ENCODE measurements around the gene PCGF3.

The PCGF3 gene

GRCh38 chr4:659851-660250 lies 45.8 kb upstream of the PCGF3 start:
- no peak for TF ChIP-seq CTCF (IDR thresholded peaks at IDR 0.05; ENCODE audit: control insufficient read depth, insufficient read depth, low read depth, low read length, missing control alignments)
- no peak for DNase-seq (ENCODE audit: low read depth)
- no peak overlapping the region for H3K4me3 ChIP-seq (ENCODE audit: control insufficient read depth, low read depth, low read length)

GRCh38 chr4:660401-660800 lies 45.2 kb upstream of the PCGF3 start:
- TF ChIP-seq CTCF (IDR thresholded peaks at IDR 0.05; ENCODE audit: control insufficient read depth, insufficient read depth, low read depth, low read length, missing control alignments) = no peak
- DNase-seq (ENCODE audit: low read depth) = no peak
- H3K4me3 ChIP-seq (ENCODE audit: control insufficient read depth, low read depth, low read length) = no peak overlapping the region

GRCh38 chr4:661231-661630 lies 44.4 kb upstream of the PCGF3 start:
- no peak for TF ChIP-seq CTCF (IDR thresholded peaks at IDR 0.05; ENCODE audit: control insufficient read depth, insufficient read depth, low read depth, low read length, missing control alignments)
- no peak overlapping the region for H3K4me3 ChIP-seq (ENCODE audit: control insufficient read depth, low read depth, low read length)
- no peak for DNase-seq (ENCODE audit: low read depth)

GRCh38 chr4:661881-662761 lies 43.5 kb upstream of the PCGF3 start:
- no peak for TF ChIP-seq CTCF (IDR thresholded peaks at IDR 0.05; ENCODE audit: control insufficient read depth, insufficient read depth, low read depth, low read length, missing control alignments)
- DNase-seq (ENCODE audit: low read depth) = no peak
- H3K4me3 ChIP-seq (ENCODE audit: control insufficient read depth, low read depth, low read length) = no peak overlapping the region

- no peak for DNase-seq (ENCODE audit: low read depth)
- no peak for TF ChIP-seq CTCF (IDR thresholded peaks at IDR 0.05; ENCODE audit: control insufficient read depth, insufficient read depth, low read depth, low read length, missing control alignments)
- H3K4me3 ChIP-seq (ENCODE audit: control insufficient read depth, low read depth, low read length) = no peak overlapping the region
Observed at GRCh38 chr4:663046-663437, 42.6 kb upstream of the PCGF3 start.

GRCh38 chr4:663438-664428 lies 41.9 kb upstream of the PCGF3 start:
- H3K4me3 ChIP-seq (ENCODE audit: control insufficient read depth, low read depth, low read length) = no peak overlapping the region
- DNase-seq (ENCODE audit: low read depth) = no peak
- TF ChIP-seq CTCF (IDR thresholded peaks at IDR 0.05; ENCODE audit: control insufficient read depth, insufficient read depth, low read depth, low read length, missing control alignments) = no peak

Measured in AG09309 (cell line).